RCC 7860 (cell line): ENCODE data around the gene STAC2.

Experiments
- DNase-seq: peaks from one replicate; pipeline ENCODE4 v3.0.0-alpha.2; 2015; ENCODE audit warnings: low spot score
- FAIRE-seq: peaks from 2 replicates; lab custom pipeline; 2012; peaks lifted over from hg19 to GRCh38; lab: Jason Lieb, UNC

The STAC2 gene

GRCh38 chr17:39212841-39213480 lies 12.8 kb downstream of the STAC2 start:
- FAIRE-seq (no peak), DNase-seq (no peak)

GRCh38 chr17:39212195-39212810 lies 13.4 kb downstream of the STAC2 start:
- FAIRE-seq (no peak), DNase-seq (no peak)

- no peak for FAIRE-seq
- DNase-seq: no peak
These were observed 15.7 kb downstream of the STAC2 start for GRCh38 chr17:39210093-39210434.

GRCh38 chr17:39209317-39210092 lies 16.2 kb downstream of the STAC2 start:
- no peak for DNase-seq

GRCh38 chr17:39208893-39209292 lies 16.9 kb downstream of the STAC2 start:
- no peak for DNase-seq
- FAIRE-seq: no peak

More at GRCh38 chr17:39209317-39210092, 16.2 kb downstream of the STAC2 start:
- FAIRE-seq: no peak

DNA sequence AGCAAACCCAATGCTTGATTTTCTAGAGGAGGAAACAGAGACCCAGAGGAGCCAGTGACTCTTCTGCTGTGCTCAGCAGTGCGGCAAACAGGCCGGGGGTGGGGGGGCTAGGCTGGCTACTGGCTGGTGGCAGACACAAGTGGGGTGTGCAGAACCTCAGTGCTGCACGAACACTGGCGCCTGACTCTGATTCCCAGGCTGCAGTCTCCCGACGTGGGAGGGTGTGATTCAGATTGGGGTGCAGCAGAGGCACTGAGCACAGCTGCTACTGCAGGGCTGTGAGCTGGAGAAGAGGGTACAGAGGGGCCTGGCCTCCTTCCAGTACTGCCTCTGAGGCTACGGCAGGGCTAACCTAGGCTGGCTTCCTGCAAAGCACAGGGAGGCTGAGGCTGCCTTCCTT lies 17.6 kb downstream of the STAC2 start:
- DNase-seq: no peak
- FAIRE-seq: no peak

GRCh38 chr17:39205112-39205526 lies 20.6 kb downstream of the STAC2 start:
- DNase-seq (no peak), FAIRE-seq (no peak)

GRCh38 chr17:39204245-39204644 lies 21.5 kb downstream of the STAC2 start:
- FAIRE-seq: no peak

DNA sequence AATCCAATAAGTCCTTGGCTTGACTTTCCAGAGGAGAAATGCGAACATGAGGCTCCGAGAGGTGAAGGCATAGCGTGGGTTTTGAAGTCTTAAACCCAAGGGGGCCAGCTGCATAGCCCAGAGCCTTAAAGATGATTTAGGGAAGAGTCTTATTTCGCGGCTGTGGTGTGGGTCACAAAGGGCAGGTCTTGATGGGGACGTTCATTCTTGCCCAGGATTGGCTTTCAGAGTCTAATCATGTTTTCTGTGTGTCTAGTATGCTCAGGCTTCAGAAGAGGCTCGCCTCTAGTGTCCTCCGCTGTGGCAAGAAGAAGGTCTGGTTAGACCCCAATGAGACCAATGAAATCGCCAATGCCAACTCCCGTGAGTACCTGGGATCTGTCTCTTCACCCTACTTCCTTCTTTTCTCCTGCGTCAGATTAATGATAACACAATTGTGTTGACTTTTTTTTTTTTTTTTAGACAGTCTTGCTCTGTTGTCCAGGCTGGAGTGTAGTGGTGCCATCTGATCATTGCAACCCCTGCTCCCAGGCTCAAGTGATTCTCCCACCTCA lies 24.7 kb downstream of the STAC2 start:
- no peak for DNase-seq

More at GRCh38 chr17:39204245-39204644, 21.5 kb downstream of the STAC2 start:
- DNase-seq: no peak

DNA sequence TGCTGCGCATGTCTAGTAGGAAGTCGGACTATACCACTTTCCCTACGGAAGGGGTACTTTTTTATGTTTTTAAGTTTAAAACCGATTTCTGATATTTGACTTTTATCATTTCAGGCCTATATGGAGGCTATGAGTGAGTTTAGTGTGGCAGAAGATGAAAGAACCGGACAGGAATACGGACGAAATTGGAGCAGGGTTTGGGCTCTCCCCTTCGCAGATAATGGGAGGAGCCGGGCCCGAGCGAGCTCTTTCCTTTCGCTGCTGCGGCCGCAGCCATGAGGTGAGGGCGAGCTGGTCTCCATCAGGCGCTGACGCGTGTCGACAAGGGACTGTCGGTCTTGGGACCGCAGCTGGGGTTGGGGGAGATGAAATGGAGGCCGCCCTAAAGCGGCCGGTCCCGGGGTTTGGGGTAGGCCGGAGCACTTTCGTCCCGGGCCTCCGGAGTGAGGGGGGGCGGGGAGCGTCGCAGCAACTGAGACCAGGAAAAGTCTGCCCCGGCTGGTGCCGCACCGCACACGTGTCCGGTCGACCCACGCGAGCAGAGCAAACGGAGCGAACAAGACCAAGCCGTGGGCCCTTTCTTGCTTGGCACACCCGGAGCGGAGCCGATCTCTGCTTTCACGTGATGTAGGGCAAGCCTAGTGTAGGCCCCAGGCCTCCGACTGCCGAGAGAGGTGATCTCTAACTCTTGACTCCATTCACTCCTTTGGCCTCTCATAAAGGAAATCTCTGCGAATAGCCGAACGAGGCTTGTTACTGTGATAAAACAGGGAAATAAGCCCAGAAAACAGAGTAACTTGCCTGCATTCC lies 25.5 kb downstream of the STAC2 start, which contains the start of gene RPL19:
RPL19 (plus strand) TSS at position 214 of the 810 bp plus-strand sequence; CDS start at position 276, 62 bp downstream.
- peak; percentile 10 for DNase-seq

More for the DNA sequence above, 24.7 kb downstream of the STAC2 start:
- no peak for FAIRE-seq

DNA sequence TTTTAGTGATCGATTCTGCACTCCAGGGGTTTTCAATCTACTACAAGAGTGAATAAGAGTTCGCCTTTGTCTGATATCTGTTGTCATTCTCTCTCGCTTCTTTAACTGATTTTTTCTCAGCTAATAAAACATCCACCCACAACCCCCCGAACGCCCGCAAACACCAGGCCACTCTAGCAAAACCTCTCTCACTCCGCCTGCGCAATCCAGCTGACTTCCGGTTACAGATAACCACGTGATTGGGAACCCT lies 26.0 kb downstream of the STAC2 start:
- FAIRE-seq (peak; percentile 76), DNase-seq (peak; percentile 89)

More for the DNA sequence above, 25.5 kb downstream of the STAC2 start, which contains the start of gene RPL19:
- no peak for FAIRE-seq

DNA sequence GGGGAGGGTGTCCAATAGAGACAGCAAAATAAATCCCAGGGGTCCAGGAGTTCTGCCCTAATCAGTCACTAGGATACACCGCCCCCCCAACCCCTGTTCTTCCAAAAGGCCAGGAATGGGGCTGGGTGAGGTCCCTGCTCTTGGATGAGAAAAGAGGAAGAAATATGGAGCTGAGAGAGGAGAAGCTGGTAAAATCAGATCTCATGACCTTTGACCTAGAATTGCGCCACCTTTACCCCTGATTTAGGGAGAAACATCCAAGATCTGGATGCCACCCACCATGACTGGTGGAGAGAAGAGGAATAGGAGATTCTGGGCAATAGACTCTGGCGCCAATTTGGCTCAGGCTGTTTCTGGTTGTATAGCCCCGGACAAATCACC lies 27.6 kb downstream of the STAC2 start:
- DNase-seq (no peak), FAIRE-seq (no peak)

GRCh38 chr17:39197380-39198185 lies 28.2 kb downstream of the STAC2 start, which contains the start of gene CACNB1:
TSS of gene CACNB1 (minus strand) at chr17:39197669. CDS start at chr17:39197495, 174 bp downstream.
- FAIRE-seq (no peak), DNase-seq (peak; percentile 52)

DNA sequence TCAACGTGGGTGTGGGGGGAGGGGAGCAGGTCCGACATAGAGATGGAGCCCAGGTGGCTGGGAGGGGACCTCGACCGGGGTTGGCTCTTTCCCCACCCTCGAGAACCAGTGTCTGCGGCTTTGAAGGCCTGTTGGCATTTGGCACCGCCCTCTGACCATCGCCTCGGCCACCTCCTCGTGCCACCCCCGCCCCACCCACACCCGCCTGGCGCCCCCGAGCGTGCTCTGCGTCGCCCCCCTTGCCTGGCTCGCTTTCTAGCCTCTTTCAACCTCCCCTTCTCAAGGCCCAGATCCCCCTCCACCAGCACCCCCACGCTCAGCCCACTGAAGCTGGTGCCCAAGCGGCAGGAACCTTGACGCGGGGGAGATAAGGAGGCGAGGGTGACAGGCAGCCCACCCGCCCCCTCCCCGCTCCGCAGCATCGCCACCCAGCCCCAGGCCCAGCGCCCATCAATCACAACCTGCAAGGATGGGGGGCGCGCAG lies 28.9 kb downstream of the STAC2 start:
- FAIRE-seq (no peak), DNase-seq (peak; percentile 36)

- FAIRE-seq (no peak), DNase-seq (no peak)
These were observed 29.4 kb downstream of the STAC2 start for GRCh38 chr17:39196241-39196807.

GRCh38 chr17:39195568-39196160 lies 30.1 kb downstream of the STAC2 start:
- FAIRE-seq: no peak
- no peak for DNase-seq

DNA sequence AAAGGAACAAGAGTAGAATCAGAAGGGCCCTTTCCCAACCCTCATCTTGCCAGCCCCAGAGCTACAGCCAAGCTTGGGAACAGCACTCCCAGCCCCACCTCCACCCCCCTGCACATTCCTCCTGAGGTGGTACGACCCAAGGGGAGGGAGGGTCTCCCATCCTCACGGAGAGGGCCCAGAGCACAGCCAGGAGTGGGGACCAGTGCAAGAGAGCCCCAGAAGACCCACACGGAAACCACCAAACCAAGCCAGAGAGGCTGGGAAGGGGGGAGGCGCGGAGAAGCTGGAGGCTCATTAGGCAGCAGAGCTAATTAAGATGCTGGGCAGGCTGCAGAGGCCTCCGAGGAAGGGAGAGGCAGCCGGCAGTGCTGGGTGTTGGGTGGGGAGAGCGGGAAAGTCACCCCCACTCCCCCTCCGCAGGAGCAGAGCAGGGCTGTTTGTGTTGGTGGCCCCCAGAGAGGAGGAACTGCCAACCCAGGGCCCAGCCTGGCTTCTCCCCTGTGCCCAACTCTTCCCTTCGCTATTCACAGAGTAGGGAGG lies 30.7 kb downstream of the STAC2 start:
- FAIRE-seq (no peak), DNase-seq (no peak)

GRCh38 chr17:39194089-39194984 lies 31.4 kb downstream of the STAC2 start:
- FAIRE-seq (no peak), DNase-seq (no peak)
